Measurements from ENCODE around the gene PPM1L.
A peak's percentile ranks its signal among the peaks of the same experiment; 100 is the strongest.
"Not testable (repeated sequence)": the region's sequence is repeated elsewhere in the genome, so short reads cannot be mapped to it uniquely, and the experiment has no call there.

The PPM1L gene

GRCh38 chr3:161026612-161027510 lies 270.8 kb downstream of the PPM1L start:
- H3K9me3 ChIP-seq (replicated peaks in 1 of 11): peaks cover 17 to 39% (median 23%) of the 10 kb centered on the region in 11 experiments
- H3K4me2 ChIP-seq: no peak overlapping the region
- no peak overlapping the region for H3K27ac ChIP-seq
- H3K9ac ChIP-seq: no peak overlapping the region
- peaks cover 0 to 8% (median 0%) of the 10 kb centered on the region in 10 experiments; a peak in 2 of 20 replicates for H3K4me1 ChIP-seq
- H3K27me3 ChIP-seq: no peaks in the 10 kb centered on the region
- TF ChIP-seq Cebpa-rat (IDR thresholded peaks at IDR 0.05): no peak
- no peak overlapping the region for H3K4me3 ChIP-seq
- peaks cover 0 to 10% (median 0%) of the 10 kb centered on the region in 11 experiments; a peak in 6 of 22 replicates for H3K36me3 ChIP-seq
- no peaks in the 10 kb centered on the region for H4K20me1 ChIP-seq

GRCh38 chr3:161028555-161029153 lies 272.6 kb downstream of the PPM1L start:
- TF ChIP-seq Cebpa-rat (IDR thresholded peaks at IDR 0.05): no peak
- peaks cover 13 to 42% (median 19%) of the 10 kb centered on the region in 11 experiments for H3K9me3 ChIP-seq (replicated peaks in 1 of 11)
- no peak overlapping the region for H3K9ac ChIP-seq
- H3K4me2 ChIP-seq: no peak overlapping the region
- peaks cover 0 to 4% (median 0%) of the 10 kb centered on the region in 11 experiments; a peak in 4 of 22 replicates for H3K36me3 ChIP-seq
- H3K4me3 ChIP-seq: no peak overlapping the region
- no peaks in the 10 kb centered on the region for H3K27me3 ChIP-seq
- no peak overlapping the region for H3K27ac ChIP-seq
- H4K20me1 ChIP-seq: no peaks in the 10 kb centered on the region
- H3K4me1 ChIP-seq: peaks cover 0 to 10% (median 0%) of the 10 kb centered on the region in 10 experiments; a peak in 3 of 20 replicates

- no peak for TF ChIP-seq Cebpa-rat (IDR thresholded peaks at IDR 0.05)
- no peak overlapping the region for H3K4me3 ChIP-seq
- peak overlapping the region in 4 of 11 experiments; percentile 3 to 28 (median 7); a peak in 2 of 22 replicates for H3K27ac ChIP-seq
- no peak overlapping the region for H3K4me2 ChIP-seq
- peaks cover 8 to 43% (median 15%) of the 10 kb centered on the region in 11 experiments for H3K9me3 ChIP-seq (replicated peaks in 1 of 11)
- H3K36me3 ChIP-seq: no peaks in the 10 kb centered on the region; a peak in 1 of 22 replicates
- H3K27me3 ChIP-seq: no peaks in the 10 kb centered on the region
- no peak overlapping the region for H3K9ac ChIP-seq
- peaks cover 0 to 25% (median 14%) of the 10 kb centered on the region in 10 experiments; a peak in 18 of 20 replicates for H3K4me1 ChIP-seq
- no peaks in the 10 kb centered on the region for H4K20me1 ChIP-seq
These were observed 275.1 kb downstream of the PPM1L start for GRCh38 chr3:161031134-161031533.

GRCh38 chr3:161034913-161035550 lies 279.0 kb downstream of the PPM1L start:
- not testable (repeated sequence) for H3K27me3 ChIP-seq, H3K36me3 ChIP-seq, H4K20me1 ChIP-seq
- TF ChIP-seq Cebpa-rat (IDR thresholded peaks at IDR 0.05): peak in 1 of 11 experiments; percentile 47; a peak in 2 of 22 replicates
- peak overlapping the region; percentile 43 to 99 (median 84) for H3K27ac ChIP-seq
- H3K4me2 ChIP-seq: peak overlapping the region; percentile 15 to 87 (median 62); a peak in 21 of 22 replicates
- peak overlapping the region in 10 of 11 experiments; percentile 9 to 83 (median 68); a peak in 15 of 22 replicates for H3K9ac ChIP-seq
- H3K4me1 ChIP-seq: peaks cover 0 to 61% (median 24%) of the 10 kb centered on the region in 10 experiments; a peak in 18 of 20 replicates
- H3K4me3 ChIP-seq: peak overlapping the region in 6 of 10 experiments; percentile 6 to 45 (median 28); a peak in 5 of 20 replicates
- peaks cover 8 to 39% (median 16%) of the 10 kb centered on the region in 11 experiments for H3K9me3 ChIP-seq (replicated peaks in 1 of 11)

GRCh38 chr3:161035711-161036110 lies 279.7 kb downstream of the PPM1L start:
- peak overlapping the region in 10 of 11 experiments; percentile 9 to 83 (median 68); a peak in 15 of 22 replicates for H3K9ac ChIP-seq
- H4K20me1 ChIP-seq: no peaks in the 10 kb centered on the region
- H3K27me3 ChIP-seq: no peaks in the 10 kb centered on the region
- H3K4me2 ChIP-seq: peak overlapping the region; percentile 15 to 87 (median 62); a peak in 19 of 22 replicates
- no peaks in the 10 kb centered on the region; a peak in 1 of 22 replicates for H3K36me3 ChIP-seq
- peak overlapping the region in 5 of 10 experiments; percentile 6 to 45 (median 32); a peak in 4 of 20 replicates for H3K4me3 ChIP-seq
- TF ChIP-seq Cebpa-rat (IDR thresholded peaks at IDR 0.05): peak in 2 of 11 experiments; percentile 21 to 81; a peak in 2 of 22 replicates
- H3K27ac ChIP-seq: peak overlapping the region; percentile 43 to 99 (median 84)
- peaks cover 0 to 61% (median 24%) of the 10 kb centered on the region in 10 experiments; a peak in 18 of 20 replicates for H3K4me1 ChIP-seq
- H3K9me3 ChIP-seq (replicated peaks in 1 of 11): peaks cover 8 to 39% (median 16%) of the 10 kb centered on the region in 11 experiments

GRCh38 chr3:161038725-161039124 lies 282.7 kb downstream of the PPM1L start:
- Histone ChIP-seq H3K36me3 (no peaks in the 10 kb centered on the region), H4K20me1 (no peaks in the 10 kb centered on the region), H3K4me2 (peak overlapping the region in 3 of 11 experiments; percentile 4 to 41 (median 36); a peak in 5 of 22 replicates), H3K9me3 (replicated peaks in 1 of 11) (peaks cover 0 to 14% (median under 1%) of the 10 kb centered on the region in 11 experiments; a peak in 8 of 22 replicates), H3K9ac (no peak overlapping the region), H3K4me3 (no peak overlapping the region), H3K27ac (peak overlapping the region in 4 of 11 experiments; percentile 41 to 87 (median 62); a peak in 5 of 22 replicates), H3K4me1 (peaks cover 0 to 75% (median 31%) of the 10 kb centered on the region in 10 experiments; a peak in 18 of 20 replicates), H3K27me3 (no peaks in the 10 kb centered on the region)
- no peak for TF ChIP-seq Cebpa-rat (IDR thresholded peaks at IDR 0.05)

GRCh38 chr3:161042023-161042501 lies 286.0 kb downstream of the PPM1L start:
- Histone ChIP-seq H3K4me3 (no peak overlapping the region), H4K20me1 (no peaks in the 10 kb centered on the region), H3K9ac (no peak overlapping the region; a peak in 1 of 22 replicates), H3K9me3 (replicated peaks in 1 of 11) (peaks cover 0 to 14% (median 0%) of the 10 kb centered on the region in 11 experiments; a peak in 6 of 22 replicates), H3K4me1 (peaks cover 0 to 49% (median 10%) of the 10 kb centered on the region in 10 experiments; a peak in 11 of 20 replicates), H3K27me3 (no peaks in the 10 kb centered on the region), H3K36me3 (no peaks in the 10 kb centered on the region), H3K27ac (peak overlapping the region in 3 of 11 experiments; percentile 27 to 58 (median 57); a peak in 6 of 22 replicates), H3K4me2 (peak overlapping the region in 4 of 11 experiments; percentile 3 to 52 (median 32); a peak in 5 of 22 replicates)
- no peak for TF ChIP-seq Cebpa-rat (IDR thresholded peaks at IDR 0.05)
